H1 (cell line): ENCODE measurements around the gene TTYH2. TPM values are rescaled to one million over a fixed set of nuclear protein-coding genes. Genes with fewer than 3 reads are reported as not detected.
A peak's percentile ranks its signal among the peaks of the same experiment; 100 is the strongest.

ENCODE experiments used
- BACH1 ChIP-seq: IDR thresholded peaks from 2 replicates; pipeline ENCODE4 v1.6.1; 2012; ENCODE audit warnings: low read length, improper control_type of control experiment
- CBX5 ChIP-seq: fragments of 300-800, 300-1000 bp; sonication (generic); IDR thresholded peaks from 2 replicates; pipeline ENCODE4 v1.7.1; 2016; ENCODE audit warnings: antibody characterized with exemption, low read length, low read depth
- EP300 ChIP-seq, 2 experiments: IDR thresholded peaks; 1 replicate in 1 of 2; 2 replicates in 1 of 2; pipeline ENCODE4 v1.6.1; 2011 to 2012; ENCODE audit warnings: low read depth in 2 of 2, low read length in 2 of 2, mild to moderate bottlenecking in 2 of 2, borderline replicate concordance in 1 of 2, inconsistent platforms in 1 of 2, moderate library complexity in 1 of 2
- JUND ChIP-seq: IDR thresholded peaks from 2 replicates; pipeline ENCODE4 v1.6.1; 2011; ENCODE audit warnings: mild to moderate bottlenecking, improper control_type of control experiment, low read length
- POU5F1 ChIP-seq: IDR thresholded peaks from 2 replicates; pipeline ENCODE4 v1.6.1; 2011; ENCODE audit warnings: low read depth, mild to moderate bottlenecking, low read length, moderate library complexity
- RAD21 ChIP-seq, 2 experiments: IDR thresholded peaks in 1 of 2; conservative IDR thresholded peaks in 1 of 2; 2 replicates each; pipeline ENCODE4 v1.6.1; 2011; ENCODE audit warnings: low read depth in 2 of 2, low read length in 2 of 2, improper control_type of control experiment in 1 of 2, inconsistent platforms in 1 of 2, mild to moderate bottlenecking in 1 of 2, moderate library complexity in 1 of 2
- RNF2 ChIP-seq: fragments of 200-900, 300-1000 bp; sonication (generic); IDR thresholded peaks from 2 replicates; pipeline ENCODE4 v1.7.1; 2016; ENCODE audit warnings: borderline replicate concordance, low read depth, mild to moderate bottlenecking, antibody characterized with exemption, low read length; ENCODE audit not compliant: poor library complexity, severe bottlenecking; ENCODE audit errors: missing control alignments
- TEAD4 ChIP-seq: IDR thresholded peaks from 2 replicates; pipeline ENCODE4 v1.6.1; 2012; ENCODE audit warnings: low read depth, low read length, inconsistent platforms, mixed read lengths
- polyA plus RNA-seq, 7 experiments: library from polyadenylated mRNA; depleted of rRNA in 3 of 7; stranded (reverse) in 5 of 7; unstranded in 2 of 7; fragments of >200 nt in 5 of 7; fragments of 200-250 nt in 2 of 7; gene quantifications; 1 replicate in 5 of 7; 2 replicates in 1 of 7; 4 replicates in 1 of 7; pipeline versions ENCODE4 v1.2.1 to v1.2.3, GENCODE V29; 2011 to 2013; ENCODE audit warnings: missing spikeins in 2 of 7, mixed read lengths in 2 of 7
- total RNA-seq: library from RNA; stranded (reverse); fragmentation: NEBNext Ultra II Directional; extraction: Animal tissue kit (Norgen Biotek cat#: 25700); gene quantifications from 2 replicates; pipeline ENCODE4 v1.2.1, GENCODE V29; 2021
- TF ChIP-seq, protein P1 (sequence below): fragments of 300-600 bp; sonication (generic); IDR thresholded peaks from 2 replicates; pipeline ENCODE4 v1.7.1; 2012; ENCODE audit warnings: low read length, moderate library complexity, mild to moderate bottlenecking, inconsistent platforms; ENCODE audit not compliant: insufficient replicate concordance

TTYH2 gene
- total and polyA plus RNA-seq, 2 of the 8 experiments (the other 6 are each of a cell fraction or from before 2014, with no cell fraction given): 3.2 to 9.2 TPM

DNA sequence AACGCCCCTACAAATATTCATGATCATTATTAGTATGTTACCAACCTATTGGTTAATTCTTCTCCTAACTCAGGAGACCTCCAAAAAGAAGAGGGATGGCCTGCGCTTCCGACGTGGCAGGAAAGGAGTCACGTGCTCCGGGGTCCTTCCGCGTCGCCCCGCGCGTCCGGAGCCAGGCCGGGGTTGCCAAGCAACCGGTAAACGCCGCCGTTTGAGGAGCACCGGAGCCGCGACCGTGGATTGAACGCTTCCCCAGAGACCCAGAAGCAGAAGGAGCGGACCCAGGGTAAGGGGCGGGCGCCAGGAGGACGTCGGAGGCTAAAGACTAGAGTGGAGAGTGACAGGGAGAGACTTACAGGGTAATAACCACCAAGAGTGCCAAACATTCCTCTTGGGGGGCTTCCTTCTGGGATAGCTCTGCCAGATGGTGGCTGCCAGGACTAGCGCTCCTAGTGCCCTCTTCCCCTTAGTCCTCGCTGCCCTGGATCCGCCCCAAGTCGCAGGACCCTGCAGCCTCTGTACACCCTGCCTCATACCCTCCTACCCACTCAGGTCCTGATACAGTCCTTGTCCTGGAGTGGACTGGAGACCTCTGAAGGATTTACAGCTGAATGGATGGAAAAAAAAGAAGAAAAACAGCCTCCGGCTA lies 60.8 kb downstream of the TTYH2 start, which contains the start of gene DNAI2 (continued):
- TF ChIP-seq, protein P1, sequence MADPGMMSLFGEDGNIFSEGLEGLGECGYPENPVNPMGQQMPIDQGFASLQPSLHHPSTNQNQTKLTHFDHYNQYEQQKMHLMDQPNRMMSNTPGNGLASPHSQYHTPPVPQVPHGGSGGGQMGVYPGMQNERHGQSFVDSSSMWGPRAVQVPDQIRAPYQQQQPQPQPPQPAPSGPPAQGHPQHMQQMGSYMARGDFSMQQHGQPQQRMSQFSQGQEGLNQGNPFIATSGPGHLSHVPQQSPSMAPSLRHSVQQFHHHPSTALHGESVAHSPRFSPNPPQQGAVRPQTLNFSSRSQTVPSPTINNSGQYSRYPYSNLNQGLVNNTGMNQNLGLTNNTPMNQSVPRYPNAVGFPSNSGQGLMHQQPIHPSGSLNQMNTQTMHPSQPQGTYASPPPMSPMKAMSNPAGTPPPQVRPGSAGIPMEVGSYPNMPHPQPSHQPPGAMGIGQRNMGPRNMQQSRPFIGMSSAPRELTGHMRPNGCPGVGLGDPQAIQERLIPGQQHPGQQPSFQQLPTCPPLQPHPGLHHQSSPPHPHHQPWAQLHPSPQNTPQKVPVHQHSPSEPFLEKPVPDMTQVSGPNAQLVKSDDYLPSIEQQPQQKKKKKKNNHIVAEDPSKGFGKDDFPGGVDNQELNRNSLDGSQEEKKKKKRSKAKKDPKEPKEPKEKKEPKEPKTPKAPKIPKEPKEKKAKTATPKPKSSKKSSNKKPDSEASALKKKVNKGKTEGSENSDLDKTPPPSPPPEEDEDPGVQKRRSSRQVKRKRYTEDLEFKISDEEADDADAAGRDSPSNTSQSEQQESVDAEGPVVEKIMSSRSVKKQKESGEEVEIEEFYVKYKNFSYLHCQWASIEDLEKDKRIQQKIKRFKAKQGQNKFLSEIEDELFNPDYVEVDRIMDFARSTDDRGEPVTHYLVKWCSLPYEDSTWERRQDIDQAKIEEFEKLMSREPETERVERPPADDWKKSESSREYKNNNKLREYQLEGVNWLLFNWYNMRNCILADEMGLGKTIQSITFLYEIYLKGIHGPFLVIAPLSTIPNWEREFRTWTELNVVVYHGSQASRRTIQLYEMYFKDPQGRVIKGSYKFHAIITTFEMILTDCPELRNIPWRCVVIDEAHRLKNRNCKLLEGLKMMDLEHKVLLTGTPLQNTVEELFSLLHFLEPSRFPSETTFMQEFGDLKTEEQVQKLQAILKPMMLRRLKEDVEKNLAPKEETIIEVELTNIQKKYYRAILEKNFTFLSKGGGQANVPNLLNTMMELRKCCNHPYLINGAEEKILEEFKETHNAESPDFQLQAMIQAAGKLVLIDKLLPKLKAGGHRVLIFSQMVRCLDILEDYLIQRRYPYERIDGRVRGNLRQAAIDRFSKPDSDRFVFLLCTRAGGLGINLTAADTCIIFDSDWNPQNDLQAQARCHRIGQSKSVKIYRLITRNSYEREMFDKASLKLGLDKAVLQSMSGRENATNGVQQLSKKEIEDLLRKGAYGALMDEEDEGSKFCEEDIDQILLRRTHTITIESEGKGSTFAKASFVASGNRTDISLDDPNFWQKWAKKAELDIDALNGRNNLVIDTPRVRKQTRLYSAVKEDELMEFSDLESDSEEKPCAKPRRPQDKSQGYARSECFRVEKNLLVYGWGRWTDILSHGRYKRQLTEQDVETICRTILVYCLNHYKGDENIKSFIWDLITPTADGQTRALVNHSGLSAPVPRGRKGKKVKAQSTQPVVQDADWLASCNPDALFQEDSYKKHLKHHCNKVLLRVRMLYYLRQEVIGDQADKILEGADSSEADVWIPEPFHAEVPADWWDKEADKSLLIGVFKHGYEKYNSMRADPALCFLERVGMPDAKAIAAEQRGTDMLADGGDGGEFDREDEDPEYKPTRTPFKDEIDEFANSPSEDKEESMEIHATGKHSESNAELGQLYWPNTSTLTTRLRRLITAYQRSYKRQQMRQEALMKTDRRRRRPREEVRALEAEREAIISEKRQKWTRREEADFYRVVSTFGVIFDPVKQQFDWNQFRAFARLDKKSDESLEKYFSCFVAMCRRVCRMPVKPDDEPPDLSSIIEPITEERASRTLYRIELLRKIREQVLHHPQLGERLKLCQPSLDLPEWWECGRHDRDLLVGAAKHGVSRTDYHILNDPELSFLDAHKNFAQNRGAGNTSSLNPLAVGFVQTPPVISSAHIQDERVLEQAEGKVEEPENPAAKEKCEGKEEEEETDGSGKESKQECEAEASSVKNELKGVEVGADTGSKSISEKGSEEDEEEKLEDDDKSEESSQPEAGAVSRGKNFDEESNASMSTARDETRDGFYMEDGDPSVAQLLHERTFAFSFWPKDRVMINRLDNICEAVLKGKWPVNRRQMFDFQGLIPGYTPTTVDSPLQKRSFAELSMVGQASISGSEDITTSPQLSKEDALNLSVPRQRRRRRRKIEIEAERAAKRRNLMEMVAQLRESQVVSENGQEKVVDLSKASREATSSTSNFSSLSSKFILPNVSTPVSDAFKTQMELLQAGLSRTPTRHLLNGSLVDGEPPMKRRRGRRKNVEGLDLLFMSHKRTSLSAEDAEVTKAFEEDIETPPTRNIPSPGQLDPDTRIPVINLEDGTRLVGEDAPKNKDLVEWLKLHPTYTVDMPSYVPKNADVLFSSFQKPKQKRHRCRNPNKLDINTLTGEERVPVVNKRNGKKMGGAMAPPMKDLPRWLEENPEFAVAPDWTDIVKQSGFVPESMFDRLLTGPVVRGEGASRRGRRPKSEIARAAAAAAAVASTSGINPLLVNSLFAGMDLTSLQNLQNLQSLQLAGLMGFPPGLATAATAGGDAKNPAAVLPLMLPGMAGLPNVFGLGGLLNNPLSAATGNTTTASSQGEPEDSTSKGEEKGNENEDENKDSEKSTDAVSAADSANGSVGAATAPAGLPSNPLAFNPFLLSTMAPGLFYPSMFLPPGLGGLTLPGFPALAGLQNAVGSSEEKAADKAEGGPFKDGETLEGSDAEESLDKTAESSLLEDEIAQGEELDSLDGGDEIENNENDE: no peak
- TF ChIP-seq CBX5: no peak
- no peak for TF ChIP-seq RNF2
- TF ChIP-seq TEAD4: no peak
- TF ChIP-seq RAD21 (IDR thresholded peaks at IDR 0.05 in 1 of 2, conservative IDR thresholded peaks at IDR 0.05 in 1 of 2; ENCODE audit: low read depth in 2 of 2, low read length in 2 of 2): no peak
- no peak for TF ChIP-seq POU5F1
- no peak for TF ChIP-seq EP300 (IDR thresholded peaks at IDR 0.05; ENCODE audit: borderline replicate concordance in 1 of 2, low read depth in 2 of 2, low read length in 2 of 2)
- TF ChIP-seq JUND: no peak
- 0 out of 2 replicates have a peak, but pooled peaks have one; percentile 55 for TF ChIP-seq BACH1
